Loucy (cell line): ENCODE results near the gene DSCAM.

Experiments used
- H2AFZ ChIP-seq: fragments of 200-600 bp; sonication (generic); 2 replicates; pipeline ENCODE4 v1.6.0; 2016; ENCODE audit warnings: antibody characterized with exemption, mild to moderate bottlenecking, low read length, moderate library complexity
- H3F3A ChIP-seq: fragments of 200-600 bp; 2 replicates; pipeline ENCODE4 v1.6.0; 2016; ENCODE audit warnings: antibody characterized with exemption, low read depth, mild to moderate bottlenecking
- H3K27me3 ChIP-seq: fragments of 200-600 bp; sonication (generic); 2 replicates; pipeline ENCODE4 v1.6.1; 2014; ENCODE audit warnings: low read length, mild to moderate bottlenecking; ENCODE audit not compliant: insufficient read depth, poor library complexity, severe bottlenecking
- H3K36me3 ChIP-seq: fragments of 200-600 bp; sonication (generic); 2 replicates; pipeline ENCODE4 v1.6.1; 2016; ENCODE audit warnings: low read length; ENCODE audit not compliant: insufficient read depth
- H3K4me1 ChIP-seq: fragments of 200-600 bp; sonication (generic); 2 replicates; pipeline ENCODE4 v1.5.1; 2014; ENCODE audit warnings: low read length, mild to moderate bottlenecking; ENCODE audit not compliant: insufficient read depth, poor library complexity, severe bottlenecking
- H3K4me2 ChIP-seq: fragments of 200-600 bp; sonication (generic); 2 replicates; pipeline ENCODE4 v1.6.0; 2014; ENCODE audit warnings: antibody characterized with exemption, low read length, low read depth, mild to moderate bottlenecking; ENCODE audit not compliant: poor library complexity, severe bottlenecking
- H3K4me3 ChIP-seq: fragments of 200-600 bp; sonication (generic); 2 replicates; pipeline ENCODE4 v1.5.1; 2014; ENCODE audit warnings: low read length, mild to moderate bottlenecking, mixed read lengths; ENCODE audit not compliant: poor library complexity, severe bottlenecking
- H3K79me2 ChIP-seq: fragments of 200-600 bp; sonication (generic); 2 replicates; pipeline ENCODE4 v1.6.1; 2014; ENCODE audit warnings: low read length; ENCODE audit not compliant: insufficient read depth
- H3K9ac ChIP-seq: fragments of 200-600 bp; sonication (generic); 2 replicates; pipeline ENCODE4 v1.6.0; 2014; ENCODE audit warnings: mild to moderate bottlenecking, low read depth, low read length, moderate library complexity; ENCODE audit not compliant: poor library complexity, severe bottlenecking
- H3K9me2 ChIP-seq: fragments of 200-600 bp; sonication (generic); replicated peaks from 2 replicates; pipeline ENCODE4 v1.6.1; 2016; ENCODE audit warnings: low read depth, low read length, mixed read lengths
- H3K9me3 ChIP-seq: fragments of 200-600 bp; sonication (generic); 2 replicates; pipeline ENCODE4 v1.6.1; 2014; ENCODE audit warnings: mild to moderate bottlenecking, antibody characterized with exemption, low read length, low read depth; ENCODE audit not compliant: insufficient read depth
- H4K20me1 ChIP-seq: fragments of 200-600 bp; sonication (generic); 2 replicates; pipeline ENCODE4 v1.6.0; 2014; ENCODE audit warnings: antibody characterized with exemption, low read length, mild to moderate bottlenecking; ENCODE audit not compliant: insufficient read depth, poor library complexity, severe bottlenecking
- EZH2phosphoT487 ChIP-seq: fragments of 200-600 bp; IDR thresholded peaks from 2 replicates; pipeline ENCODE4 v1.6.1; 2018; ENCODE audit warnings: antibody characterized with exemption, mild to moderate bottlenecking, moderate library complexity, borderline replicate concordance
- TF ChIP-seq, protein P1 (sequence below): fragments of 200-600 bp; sonication (generic); conservative IDR thresholded peaks from 2 replicates; pipeline ENCODE4 v1.5.1; 2014; ENCODE audit warnings: mild to moderate bottlenecking, antibody characterized with exemption, low read length

Gene DSCAM

DNA sequence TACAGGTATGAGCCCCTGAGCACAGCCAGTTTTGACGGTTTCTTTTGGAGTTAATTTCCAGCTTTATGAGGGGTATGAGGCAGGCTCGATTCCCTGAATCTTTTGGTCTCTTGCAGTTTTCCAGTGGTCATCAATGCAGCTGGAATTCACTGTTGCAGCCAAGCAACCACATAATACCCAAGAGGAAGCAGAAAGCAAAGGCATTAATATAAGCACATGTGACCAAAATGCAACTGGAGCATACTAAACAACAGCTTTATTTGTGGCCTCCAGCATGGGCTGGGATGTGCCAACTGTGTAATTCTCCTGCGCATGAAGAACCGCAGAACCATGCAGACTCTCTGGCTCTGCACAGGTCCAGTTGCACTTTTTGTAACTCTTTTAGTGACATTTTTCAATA is 33.0 kb downstream of the DSCAM start:
- Histone ChIP-seq H3K9ac (no peak overlapping the region), H3K27me3 (no peaks in the 10 kb centered on the region), H2AFZ (no peak overlapping the region), H4K20me1 (no peaks in the 10 kb centered on the region), H3K79me2 (no peaks in the 10 kb centered on the region), H3K36me3 (no peaks in the 10 kb centered on the region), H3K9me3 (peaks cover 3% of the 10 kb centered on the region; the same call in 1 of the 2 replicates), H3K4me2 (no peak overlapping the region), H3F3A (no peaks in the 10 kb centered on the region), H3K4me1 (no peaks in the 10 kb centered on the region), H3K4me3 (no peak overlapping the region), H3K9me2 (no peaks in the 10 kb centered on the region)
- TF ChIP-seq EZH2phosphoT487 = no peak
- TF ChIP-seq, protein P1, sequence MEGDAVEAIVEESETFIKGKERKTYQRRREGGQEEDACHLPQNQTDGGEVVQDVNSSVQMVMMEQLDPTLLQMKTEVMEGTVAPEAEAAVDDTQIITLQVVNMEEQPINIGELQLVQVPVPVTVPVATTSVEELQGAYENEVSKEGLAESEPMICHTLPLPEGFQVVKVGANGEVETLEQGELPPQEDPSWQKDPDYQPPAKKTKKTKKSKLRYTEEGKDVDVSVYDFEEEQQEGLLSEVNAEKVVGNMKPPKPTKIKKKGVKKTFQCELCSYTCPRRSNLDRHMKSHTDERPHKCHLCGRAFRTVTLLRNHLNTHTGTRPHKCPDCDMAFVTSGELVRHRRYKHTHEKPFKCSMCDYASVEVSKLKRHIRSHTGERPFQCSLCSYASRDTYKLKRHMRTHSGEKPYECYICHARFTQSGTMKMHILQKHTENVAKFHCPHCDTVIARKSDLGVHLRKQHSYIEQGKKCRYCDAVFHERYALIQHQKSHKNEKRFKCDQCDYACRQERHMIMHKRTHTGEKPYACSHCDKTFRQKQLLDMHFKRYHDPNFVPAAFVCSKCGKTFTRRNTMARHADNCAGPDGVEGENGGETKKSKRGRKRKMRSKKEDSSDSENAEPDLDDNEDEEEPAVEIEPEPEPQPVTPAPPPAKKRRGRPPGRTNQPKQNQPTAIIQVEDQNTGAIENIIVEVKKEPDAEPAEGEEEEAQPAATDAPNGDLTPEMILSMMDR = no peak

DNA sequence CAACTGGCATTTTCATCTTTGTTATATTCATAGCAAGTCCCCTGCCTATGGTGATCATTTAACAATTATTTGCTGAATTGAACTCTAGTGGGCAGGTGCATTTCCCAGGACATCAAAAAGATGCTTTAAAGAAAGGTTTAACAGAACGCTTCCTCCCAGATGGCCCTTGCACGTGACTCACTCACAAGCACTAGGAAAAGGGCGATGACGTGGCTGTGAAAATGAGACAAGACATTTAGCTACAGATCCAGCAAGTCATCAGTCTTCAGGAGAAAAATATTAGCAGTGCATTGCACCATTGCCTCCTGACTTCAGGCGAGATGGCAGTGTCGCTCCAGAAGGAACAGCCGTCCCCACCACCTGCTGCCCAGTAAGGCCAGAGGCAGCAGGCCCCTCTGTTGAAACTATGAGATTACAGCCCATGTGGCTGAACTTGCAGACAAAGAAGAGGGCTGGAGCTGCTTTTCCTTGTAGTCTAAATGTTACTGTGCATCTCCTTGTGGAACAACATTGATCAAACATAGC is 37.2 kb downstream of the DSCAM start:
- Histone ChIP-seq H3K79me2 (no peaks in the 10 kb centered on the region), H3F3A (no peaks in the 10 kb centered on the region), H3K36me3 (no peaks in the 10 kb centered on the region), H3K9me3 (peaks cover 6% of the 10 kb centered on the region; the same call in 1 of the 2 replicates), H3K4me3 (no peak overlapping the region), H3K4me2 (no peak overlapping the region), H3K4me1 (no peaks in the 10 kb centered on the region), H3K9ac (no peak overlapping the region), H2AFZ (no peak overlapping the region), H4K20me1 (no peaks in the 10 kb centered on the region), H3K9me2 (no peaks in the 10 kb centered on the region), H3K27me3 (no peaks in the 10 kb centered on the region)
- TF ChIP-seq, protein P1 = no peak
- no peak for TF ChIP-seq EZH2phosphoT487

DNA sequence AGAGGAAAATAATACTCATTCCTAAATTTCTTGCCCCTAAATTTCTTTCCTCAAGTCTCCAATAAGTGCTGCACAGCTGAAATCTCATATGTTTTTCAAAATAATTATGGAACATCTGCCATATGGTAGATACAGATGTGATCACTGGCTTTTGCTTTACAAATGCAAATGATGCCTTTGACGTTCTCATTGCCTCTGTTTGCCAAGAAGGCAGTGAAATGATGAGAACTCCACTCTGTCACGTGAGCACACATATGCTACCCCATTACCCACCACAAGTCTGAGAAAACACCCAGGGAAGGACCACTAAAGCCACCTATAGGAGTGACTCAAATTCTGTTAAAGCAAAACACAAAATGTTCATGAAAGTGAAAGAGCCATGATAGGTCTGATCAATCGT is 43.9 kb downstream of the DSCAM start:
- Histone ChIP-seq H3K27me3 (no peaks in the 10 kb centered on the region), H3K79me2 (no peaks in the 10 kb centered on the region), H3K4me3 (no peak overlapping the region), H3F3A (no peaks in the 10 kb centered on the region), H3K9me3 (peaks cover 10% of the 10 kb centered on the region; the same call in 1 of the 2 replicates), H4K20me1 (no peaks in the 10 kb centered on the region), H2AFZ (no peak overlapping the region), H3K4me2 (no peak overlapping the region), H3K9ac (no peak overlapping the region), H3K4me1 (no peaks in the 10 kb centered on the region), H3K36me3 (no peaks in the 10 kb centered on the region), H3K9me2 (no peaks in the 10 kb centered on the region)
- no peak for TF ChIP-seq EZH2phosphoT487
- TF ChIP-seq, protein P1 = no peak
